CD8-positive, alpha-beta memory T cell (primary cell): Measurements from ENCODE around the gene EIF3K. TPM values are rescaled to one million over a fixed set of nuclear protein-coding genes. Genes with fewer than 3 reads are reported as not detected.
"Not testable (repeated sequence)": the region's sequence is repeated elsewhere in the genome, so short reads cannot be mapped to it uniquely, and the experiment has no call there.

Source experiments
- CTCF ChIA-PET: fragments of 350-600 bp; sonication (Branson Sonifier 250); formaldehyde crosslinking; loops from one replicate; lab custom pipeline; 2021; ENCODE audit warnings: antibody characterized with exemption; lab: Charles Lee
- POLR2A ChIA-PET: fragments of 350-600 bp; sonication (Branson Sonifier 250); formaldehyde crosslinking; loops from one replicate; lab custom pipeline; 2021; ENCODE audit warnings: antibody characterized with exemption; lab: Charles Lee
- DNase-seq, 5 donors: peaks; one replicate each; pipeline versions ENCODE4 v3.0.0 to v3.0.0-alpha.2; 2020 to 2022; ENCODE audit warnings: mixed read lengths in 1 of 5
- H3K27ac ChIP-seq: one replicate; pipeline ENCODE4 v1.7.0; 2013; ENCODE audit warnings: low read depth, mild to moderate bottlenecking, low read length, moderate library complexity
- H3K27me3 ChIP-seq: 2 replicates; pipeline ENCODE4 v1.7.0; 2013; ENCODE audit warnings: low read length, mild to moderate bottlenecking; ENCODE audit not compliant: insufficient read depth, poor library complexity, severe bottlenecking
- H3K36me3 ChIP-seq: 2 replicates; pipeline ENCODE4 v1.7.0; 2013; ENCODE audit warnings: mild to moderate bottlenecking, low read length, moderate library complexity; ENCODE audit not compliant: insufficient read depth
- H3K4me1 ChIP-seq: 2 replicates; pipeline ENCODE4 v1.7.0; 2013; ENCODE audit warnings: mild to moderate bottlenecking, low read length, moderate library complexity; ENCODE audit not compliant: insufficient read depth
- H3K4me3 ChIP-seq: 2 replicates; pipeline ENCODE4 v1.7.0; 2013; ENCODE audit warnings: mild to moderate bottlenecking, low read length
- H3K9me3 ChIP-seq: 2 replicates; pipeline ENCODE4 v1.7.0; 2013; ENCODE audit warnings: mild to moderate bottlenecking, low read length
- H3K27ac Mint-ChIP-seq, 8 donors: one replicate each; pipeline ENCODE4 v1.8.0; 2020 to 2021; ENCODE audit warnings: mixed read lengths in 8 of 8, mild to moderate bottlenecking in 6 of 8, inconsistent platforms in 3 of 8, moderate library complexity in 3 of 8
- H3K27me3 Mint-ChIP-seq, 2 donors: one replicate each; pipeline ENCODE4 v1.8.0; 2020 to 2021; ENCODE audit warnings: mixed read lengths in 2 of 2, mild to moderate bottlenecking in 1 of 2, moderate library complexity in 1 of 2
- H3K36me3 Mint-ChIP-seq, 3 donors: one replicate each; pipeline ENCODE4 v1.8.0; 2020 to 2021; ENCODE audit warnings: mixed read lengths in 3 of 3, inconsistent platforms in 1 of 3, mild to moderate bottlenecking in 1 of 3
- H3K4me1 Mint-ChIP-seq, 3 donors: one replicate each; pipeline ENCODE4 v1.8.0; 2020 to 2021; ENCODE audit warnings: mixed read lengths in 3 of 3, inconsistent platforms in 1 of 3, mild to moderate bottlenecking in 1 of 3
- H3K4me3 Mint-ChIP-seq, 7 donors: one replicate each; pipeline ENCODE4 v1.8.0; 2020 to 2021; ENCODE audit warnings: mixed read lengths in 7 of 7, mild to moderate bottlenecking in 6 of 7, moderate library complexity in 4 of 7, inconsistent platforms in 2 of 7
- H3K9me3 Mint-ChIP-seq, 5 donors: one replicate each; pipeline ENCODE4 v1.8.0; 2020 to 2022; ENCODE audit warnings: mixed read lengths in 5 of 5, mild to moderate bottlenecking in 3 of 5, moderate library complexity in 2 of 5, inconsistent platforms in 1 of 5
- polyA plus RNA-seq: library from polyadenylated mRNA; unstranded; fragments of 300-500 nt; fragmentation: Illumina TruSeq; gene quantifications from one replicate; pipeline ENCODE4 v1.2.3, GENCODE V29; 2021
- total RNA-seq, 2 experiments: library from RNA; stranded (reverse); gene quantifications; one replicate each; pipeline ENCODE4 v1.2.3, GENCODE V29; 2021

Gene EIF3K
- 100 to 1,000 TPM; 275 to 282 TPM for total RNA-seq
- 401 TPM for polyA plus RNA-seq

DNA sequence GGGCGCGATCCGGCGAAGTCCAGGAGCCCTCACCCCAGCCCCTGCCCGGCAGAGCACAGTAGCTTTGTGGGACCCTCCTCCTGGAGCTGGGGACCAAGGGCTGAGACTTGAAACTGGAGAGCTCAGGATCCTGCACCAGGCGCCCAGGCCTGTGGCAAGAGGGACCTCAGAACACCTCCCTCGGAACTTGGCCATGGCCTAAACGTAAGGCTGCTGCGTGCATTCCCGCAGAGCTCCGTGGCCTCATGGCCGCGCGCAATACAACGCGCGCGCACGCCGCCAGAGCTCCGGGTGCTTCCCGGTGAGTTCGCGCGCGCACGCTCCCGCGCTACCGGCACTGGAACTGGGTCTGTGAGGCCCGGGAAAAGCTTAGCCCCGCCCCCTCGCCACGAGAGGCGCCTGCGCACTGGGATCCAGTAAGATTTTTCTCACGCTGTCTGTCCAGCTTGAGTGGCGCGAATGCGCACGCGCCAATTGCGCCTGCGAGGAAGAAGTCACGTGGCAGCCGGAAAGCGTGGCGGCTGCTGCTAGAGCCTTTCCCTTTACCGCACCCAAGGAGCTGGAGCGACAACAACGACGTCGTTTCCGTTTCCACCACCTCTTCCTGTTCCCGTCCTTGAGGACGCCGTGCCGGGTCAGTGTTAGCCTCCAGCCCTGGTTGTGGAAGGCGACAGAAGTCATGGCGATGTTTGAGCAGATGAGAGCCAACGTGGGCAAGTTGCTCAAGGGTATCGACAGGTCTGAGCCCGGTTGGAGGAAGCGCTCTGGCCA lies at the start of gene EIF3K:
TSS of gene EIF3K (plus strand) at position 599 of the 771 bp plus-strand sequence. CDS start at position 680, 81 bp downstream.
- CTCF ChIA-PET: interaction anchor here (0.7 to 5.7 kb wide), 17 partner anchors 8 to 312 kb away, joined by 3 to 43 read pairs (median 4); partner anchors contain the start of genes FAM98C, MRPS12 and SARS2

DNA sequence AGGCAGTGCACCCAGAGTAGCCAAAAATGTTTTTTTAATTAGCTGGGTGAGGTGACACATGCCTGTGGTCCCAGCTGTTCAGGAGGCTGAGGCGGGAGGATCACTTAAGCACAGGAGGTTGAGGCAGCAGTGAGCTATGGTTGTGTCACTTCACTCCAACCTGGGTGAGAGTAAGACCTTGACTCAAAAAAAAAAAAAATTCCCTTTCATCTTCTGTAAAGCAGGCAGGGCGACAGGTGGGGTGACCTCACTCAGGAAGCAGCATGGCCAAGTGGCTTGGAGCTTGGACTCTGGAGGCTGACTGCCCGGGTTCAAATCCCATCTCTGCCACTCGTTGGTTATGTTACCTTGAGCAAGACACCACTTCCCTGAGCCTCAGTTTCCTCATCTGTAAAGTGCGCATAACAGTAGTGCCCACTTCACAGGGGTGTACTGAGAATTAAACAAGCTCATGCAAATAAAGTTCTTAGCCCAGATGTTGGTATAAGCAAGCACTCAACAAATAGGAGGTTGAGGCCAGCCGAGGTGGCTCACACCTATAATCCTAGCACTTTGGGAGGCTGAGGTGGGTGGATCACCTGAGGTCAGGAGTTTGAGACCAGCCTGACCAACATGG lies 49.5 kb upstream of the EIF3K start:
- H3K27ac ChIP-seq: no peak overlapping the region
- no peaks in the 10 kb centered on the region for H3K27me3 ChIP-seq

More for the DNA sequence above, at the start of gene EIF3K:
- Mint-ChIP-seq H3K27ac (peak within 1 kb of the TSS; percentile 92 to 100 (median 99)), H3K4me1 (peaks cover 47 to 63% (median 63%) of the 10 kb centered on the region in 3 donors), H3K9me3 (no peaks in the 10 kb centered on the region), H3K4me3 (peak within 1 kb of the TSS; percentile 96 to 100 (median 99)), H3K36me3 (peaks cover 3 to 72% (median 7%) of the 10 kb centered on the region in 3 donors), H3K27me3 (no peaks in the 10 kb centered on the region)
- Histone ChIP-seq H3K27ac (peak within 1 kb of the TSS; percentile 85), H3K9me3 (no peaks in the 10 kb centered on the region), H3K4me3 (peak within 1 kb of the TSS; percentile 75), H3K36me3 (peaks cover 19% of the 10 kb centered on the region), H3K4me1 (peaks cover 46% of the 10 kb centered on the region), H3K27me3 (no peaks in the 10 kb centered on the region)
- POLR2A ChIA-PET: interaction anchor here (0.5 to 1.7 kb wide), 12 partner anchors 28 to 312 kb away, joined by 3 to 10 read pairs (median 4); partner anchors contain the start of genes ACTN4, ECH1, FAM98C and MRPS12
- DNase-seq: peak; percentile 96 to 98 (median 96)

DNA sequence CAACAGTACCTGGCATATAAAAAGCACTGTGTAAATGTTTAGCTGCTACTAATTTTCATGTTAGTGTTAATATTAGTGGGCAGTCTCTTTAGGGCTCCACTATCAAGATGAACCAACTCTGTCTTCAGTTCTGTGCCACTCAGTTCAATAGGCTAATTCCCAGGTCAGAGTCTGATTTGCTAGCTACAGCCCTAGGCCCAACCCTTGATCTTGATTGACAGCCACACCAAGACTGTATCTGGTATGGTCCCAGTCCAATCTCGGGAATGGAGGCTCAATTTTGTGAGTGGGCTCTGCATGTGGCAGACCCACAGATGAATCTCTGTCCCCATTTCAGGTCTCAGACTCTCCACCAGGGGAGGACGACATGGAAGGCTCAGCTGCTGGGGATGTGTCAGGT lies 47.3 kb upstream of the EIF3K start:
- Histone ChIP-seq H3K27me3 (no peaks in the 10 kb centered on the region), H3K4me3 (no peak overlapping the region), H3K9me3 (no peaks in the 10 kb centered on the region), H3K36me3 (no peaks in the 10 kb centered on the region), H3K4me1 (no peaks in the 10 kb centered on the region), H3K27ac (no peak overlapping the region)
- Mint-ChIP-seq H3K4me3 (no peak overlapping the region), H3K4me1 (peaks cover 3 to 5% (median 4%) of the 10 kb centered on the region in 3 donors), H3K27ac (peak overlapping the region in 2 of 8 donors; percentile 58 to 72), H3K36me3 (peaks cover 0 to 3% (median 0%) of the 10 kb centered on the region in 3 donors), H3K9me3 (no peaks in the 10 kb centered on the region), H3K27me3 (no peaks in the 10 kb centered on the region)
- ChIA-PET CTCF (interaction anchor here (1.2 kb wide), 1 partner anchor 261 kb away, joined by 3 read pairs; no protein-coding TSS in a partner anchor), POLR2A (interaction anchor here (1.1 kb wide), 1 partner anchor 17 kb away, joined by 4 read pairs; no protein-coding TSS in a partner anchor)
- no peak for DNase-seq

More for the DNA sequence above, 49.5 kb upstream of the EIF3K start:
- CTCF ChIA-PET: interaction anchor here (1.2 kb wide), 1 partner anchor 9 kb away, joined by 4 read pairs; no protein-coding TSS in a partner anchor
- POLR2A ChIA-PET: interaction anchor here (0.6 to 0.7 kb wide), 2 partner anchors 10 to 482 kb away, joined by 3 to 6 read pairs; no protein-coding TSS in a partner anchor
- Histone ChIP-seq H3K9me3 (no peaks in the 10 kb centered on the region), H3K36me3 (no peaks in the 10 kb centered on the region), H3K4me3 (no peak overlapping the region), H3K4me1 (no peaks in the 10 kb centered on the region)
- DNase-seq: no peak
- no peak overlapping the region for H3K27ac Mint-ChIP-seq
- no peaks in the 10 kb centered on the region for H3K9me3 Mint-ChIP-seq
- no peak overlapping the region for H3K4me3 Mint-ChIP-seq
- H3K36me3 Mint-ChIP-seq: no peaks in the 10 kb centered on the region
- peaks cover 8 to 15% (median 9%) of the 10 kb centered on the region in 3 donors for H3K4me1 Mint-ChIP-seq
- peaks cover 0 to 1% of the 10 kb centered on the region in 2 donors for H3K27me3 Mint-ChIP-seq

DNA sequence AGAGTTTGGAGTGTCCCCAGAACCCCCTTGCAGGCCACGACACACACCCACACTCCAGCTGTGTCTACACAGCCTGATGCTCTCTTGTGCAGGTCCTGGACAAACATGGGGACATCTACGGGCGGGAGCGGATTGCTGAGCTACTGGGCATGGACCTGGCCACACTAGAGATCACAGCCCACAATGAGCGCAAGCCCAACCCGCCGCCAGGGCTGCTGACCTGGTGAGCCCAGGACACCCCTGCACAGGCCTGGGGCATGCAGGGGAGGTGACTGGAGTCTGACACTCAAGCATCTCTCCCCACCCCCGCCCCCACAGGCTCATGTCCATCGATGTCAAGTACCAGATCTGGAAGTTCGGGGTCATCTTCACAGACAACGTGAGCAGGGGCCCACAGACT lies 41.2 kb upstream of the EIF3K start:
- CTCF ChIA-PET: interaction anchor here (0.6 to 1.4 kb wide), 3 partner anchors 33 to 377 kb away, joined by 3 read pairs; partner anchors contain the start of gene MAP4K1
- no peaks in the 10 kb centered on the region for H3K27me3 ChIP-seq
- H3K4me1 ChIP-seq: peaks cover 6% of the 10 kb centered on the region
- Mint-ChIP-seq H3K9me3 (no peaks in the 10 kb centered on the region), H3K4me3 (no peak overlapping the region), H3K4me1 (peaks cover 9 to 23% (median 16%) of the 10 kb centered on the region in 3 donors), H3K36me3 (peaks cover 0 to 7% (median 0%) of the 10 kb centered on the region in 3 donors), H3K27me3 (no peaks in the 10 kb centered on the region), H3K27ac (no peak overlapping the region)
- no peak for DNase-seq
- H3K36me3 ChIP-seq: no peaks in the 10 kb centered on the region
- POLR2A ChIA-PET: interaction anchor here (0.5 kb wide), 1 partner anchor 206 kb away, joined by 4 read pairs; no protein-coding TSS in a partner anchor
- no peaks in the 10 kb centered on the region for H3K9me3 ChIP-seq
- no peak overlapping the region for H3K27ac ChIP-seq
- no peak overlapping the region for H3K4me3 ChIP-seq

GRCh38 chr19:38579304-38579703 lies 39.7 kb upstream of the EIF3K start:
- not testable (repeated sequence) for H3K27me3 Mint-ChIP-seq, H3K4me3 ChIP-seq, H3K27me3 ChIP-seq, H3K36me3 Mint-ChIP-seq, H3K36me3 ChIP-seq, H3K27ac ChIP-seq, H3K9me3 Mint-ChIP-seq, H3K4me1 ChIP-seq, H3K9me3 ChIP-seq
- Mint-ChIP-seq H3K4me1 (peaks cover 14 to 29% (median 23%) of the 10 kb centered on the region in 3 donors), H3K27ac (peak overlapping the region in 5 of 8 donors; percentile 42 to 94 (median 69)), H3K4me3 (peak overlapping the region in 3 of 7 donors; percentile 17 to 83 (median 18))
- POLR2A ChIA-PET: interaction anchor here (0.6 to 1.6 kb wide), 4 partner anchors 9 to 414 kb away, joined by 3 to 4 read pairs (median 4); no protein-coding TSS in a partner anchor
- DNase-seq: peak in 3 of 5 donors; percentile 18 to 59 (median 47)
- CTCF ChIA-PET: interaction anchor here (1.0 to 1.6 kb wide), 6 partner anchors 10 to 176 kb away, joined by 3 to 9 read pairs (median 4); partner anchors contain the start of genes EIF3K and FAM98C

GRCh38 chr19:38580080-38580479 lies 38.9 kb upstream of the EIF3K start:
- Mint-ChIP-seq H3K27ac (no peak overlapping the region), H3K4me3 (no peak overlapping the region), H3K36me3 (peaks cover 0 to 9% (median 0%) of the 10 kb centered on the region in 3 donors), H3K9me3 (no peaks in the 10 kb centered on the region), H3K4me1 (peaks cover 14 to 29% (median 23%) of the 10 kb centered on the region in 3 donors), H3K27me3 (no peaks in the 10 kb centered on the region)
- ChIA-PET POLR2A (no interaction called here), CTCF (interaction anchor here (1.0 to 1.6 kb wide), 4 partner anchors 15 to 65 kb away, joined by 3 to 9 read pairs (median 4); no protein-coding TSS in a partner anchor)
- no peaks in the 10 kb centered on the region for H3K27me3 ChIP-seq
- DNase-seq: no peak
- no peaks in the 10 kb centered on the region for H3K9me3 ChIP-seq
- peaks cover 6% of the 10 kb centered on the region for H3K4me1 ChIP-seq
- H3K4me3 ChIP-seq: no peak overlapping the region
- no peak overlapping the region for H3K27ac ChIP-seq
- no peaks in the 10 kb centered on the region for H3K36me3 ChIP-seq

- no peak overlapping the region for H3K4me3 ChIP-seq
- H3K9me3 ChIP-seq: no peaks in the 10 kb centered on the region
- H3K36me3 ChIP-seq: no peaks in the 10 kb centered on the region
- H3K27me3 ChIP-seq: no peaks in the 10 kb centered on the region
- peaks cover 6% of the 10 kb centered on the region for H3K4me1 ChIP-seq
- H3K36me3 Mint-ChIP-seq: peaks cover 0 to 25% (median 8%) of the 10 kb centered on the region in 3 donors
- no peak for DNase-seq
- peak overlapping the region in 6 of 8 donors; percentile 2 to 89 (median 47) for H3K27ac Mint-ChIP-seq
- H3K27ac ChIP-seq: no peak overlapping the region
- no peak overlapping the region for H3K4me3 Mint-ChIP-seq
- ChIA-PET CTCF (no interaction called here), POLR2A (no interaction called here)
- peaks cover 17 to 28% (median 27%) of the 10 kb centered on the region in 3 donors for H3K4me1 Mint-ChIP-seq
- H3K27me3 Mint-ChIP-seq: no peaks in the 10 kb centered on the region
- H3K9me3 Mint-ChIP-seq: no peaks in the 10 kb centered on the region
Observed at GRCh38 chr19:38583219-38583984, 35.6 kb upstream of the EIF3K start.
